ENCODE measurements around the gene RPGRIP1.

GRCh38 chr14:21268617-21269251, 11.1 kb upstream of the RPGRIP1 start:
- TF ChIP-seq, protein P1, sequence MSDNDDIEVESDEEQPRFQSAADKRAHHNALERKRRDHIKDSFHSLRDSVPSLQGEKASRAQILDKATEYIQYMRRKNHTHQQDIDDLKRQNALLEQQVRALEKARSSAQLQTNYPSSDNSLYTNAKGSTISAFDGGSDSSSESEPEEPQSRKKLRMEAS (IDR thresholded peaks at IDR 0.05; ENCODE audit: low read depth, low read length), result peak; percentile 35; the same call in 1 of the 2 replicates
- no peak for TF ChIP-seq CTCF (IDR thresholded peaks at IDR 0.05; ENCODE audit: low read depth, low read length)
